Measurements from ENCODE around the gene MANBA. TPM values are rescaled to one million over a fixed set of nuclear protein-coding genes. Genes with fewer than 3 reads are reported as not detected.

Gene MANBA
- total and polyA plus RNA-seq, 2 of the 13 experiments (the other 11 are each of a cell fraction or from before 2014, with no cell fraction given) = 11.7 to 33.3 TPM

- no peak for TF ChIP-seq ZNF841 (CRISPR knock-in tag; IDR thresholded peaks at IDR 0.05; ENCODE audit: borderline replicate concordance)
- TF ChIP-seq ZNF20 (CRISPR knock-in tag; IDR thresholded peaks at IDR 0.05) = no peak
- TF ChIP-seq, protein P1, sequence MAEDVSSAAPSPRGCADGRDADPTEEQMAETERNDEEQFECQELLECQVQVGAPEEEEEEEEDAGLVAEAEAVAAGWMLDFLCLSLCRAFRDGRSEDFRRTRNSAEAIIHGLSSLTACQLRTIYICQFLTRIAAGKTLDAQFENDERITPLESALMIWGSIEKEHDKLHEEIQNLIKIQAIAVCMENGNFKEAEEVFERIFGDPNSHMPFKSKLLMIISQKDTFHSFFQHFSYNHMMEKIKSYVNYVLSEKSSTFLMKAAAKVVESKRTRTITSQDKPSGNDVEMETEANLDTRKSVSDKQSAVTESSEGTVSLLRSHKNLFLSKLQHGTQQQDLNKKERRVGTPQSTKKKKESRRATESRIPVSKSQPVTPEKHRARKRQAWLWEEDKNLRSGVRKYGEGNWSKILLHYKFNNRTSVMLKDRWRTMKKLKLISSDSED (CRISPR knock-in tag; IDR thresholded peaks at IDR 0.05) = no peak
- no peak for TF ChIP-seq MATR3 (CRISPR knock-in tag; IDR thresholded peaks at IDR 0.05)
- TF ChIP-seq IRF2 (CRISPR knock-in tag; IDR thresholded peaks at IDR 0.05) = no peak
- TF ChIP-seq ZSCAN25 (CRISPR knock-in tag; IDR thresholded peaks at IDR 0.05) = no peak
- no peak for TF ChIP-seq KLF15 (CRISPR knock-in tag; IDR thresholded peaks at IDR 0.05; ENCODE audit: borderline replicate concordance)
- TF ChIP-seq MBNL3 (CRISPR knock-in tag; conservative IDR thresholded peaks at IDR 0.05) = no peak
- no peak for TF ChIP-seq SKI (IDR thresholded peaks at IDR 0.05; ENCODE audit: partially characterized antibody)
- TF ChIP-seq, protein P2, sequence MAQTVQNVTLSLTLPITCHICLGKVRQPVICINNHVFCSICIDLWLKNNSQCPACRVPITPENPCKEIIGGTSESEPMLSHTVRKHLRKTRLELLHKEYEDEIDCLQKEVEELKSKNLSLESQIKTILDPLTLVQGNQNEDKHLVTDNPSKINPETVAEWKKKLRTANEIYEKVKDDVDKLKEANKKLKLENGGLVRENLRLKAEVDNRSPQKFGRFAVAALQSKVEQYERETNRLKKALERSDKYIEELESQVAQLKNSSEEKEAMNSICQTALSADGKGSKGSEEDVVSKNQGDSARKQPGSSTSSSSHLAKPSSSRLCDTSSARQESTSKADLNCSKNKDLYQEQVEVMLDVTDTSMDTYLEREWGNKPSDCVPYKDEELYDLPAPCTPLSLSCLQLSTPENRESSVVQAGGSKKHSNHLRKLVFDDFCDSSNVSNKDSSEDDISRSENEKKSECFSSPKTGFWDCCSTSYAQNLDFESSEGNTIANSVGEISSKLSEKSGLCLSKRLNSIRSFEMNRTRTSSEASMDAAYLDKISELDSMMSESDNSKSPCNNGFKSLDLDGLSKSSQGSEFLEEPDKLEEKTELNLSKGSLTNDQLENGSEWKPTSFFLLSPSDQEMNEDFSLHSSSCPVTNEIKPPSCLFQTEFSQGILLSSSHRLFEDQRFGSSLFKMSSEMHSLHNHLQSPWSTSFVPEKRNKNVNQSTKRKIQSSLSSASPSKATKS (CRISPR knock-in tag; IDR thresholded peaks at IDR 0.05) = no peak
- TF ChIP-seq, protein P3, sequence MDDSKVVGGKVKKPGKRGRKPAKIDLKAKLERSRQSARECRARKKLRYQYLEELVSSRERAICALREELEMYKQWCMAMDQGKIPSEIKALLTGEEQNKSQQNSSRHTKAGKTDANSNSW (CRISPR knock-in tag; IDR thresholded peaks at IDR 0.05; ENCODE audit: borderline replicate concordance) = no peak
- no peak for TF ChIP-seq YEATS4 (CRISPR knock-in tag; IDR thresholded peaks at IDR 0.05; ENCODE audit: borderline replicate concordance)
- TF ChIP-seq, protein P4, sequence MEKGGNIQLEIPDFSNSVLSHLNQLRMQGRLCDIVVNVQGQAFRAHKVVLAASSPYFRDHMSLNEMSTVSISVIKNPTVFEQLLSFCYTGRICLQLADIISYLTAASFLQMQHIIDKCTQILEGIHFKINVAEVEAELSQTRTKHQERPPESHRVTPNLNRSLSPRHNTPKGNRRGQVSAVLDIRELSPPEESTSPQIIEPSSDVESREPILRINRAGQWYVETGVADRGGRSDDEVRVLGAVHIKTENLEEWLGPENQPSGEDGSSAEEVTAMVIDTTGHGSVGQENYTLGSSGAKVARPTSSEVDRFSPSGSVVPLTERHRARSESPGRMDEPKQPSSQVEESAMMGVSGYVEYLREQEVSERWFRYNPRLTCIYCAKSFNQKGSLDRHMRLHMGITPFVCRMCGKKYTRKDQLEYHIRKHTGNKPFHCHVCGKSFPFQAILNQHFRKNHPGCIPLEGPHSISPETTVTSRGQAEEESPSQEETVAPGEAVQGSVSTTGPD (CRISPR knock-in tag; IDR thresholded peaks at IDR 0.05) = no peak
- TF ChIP-seq FOXA1 (IDR thresholded peaks at IDR 0.05) = no peak
- TF ChIP-seq FOXA1 (CRISPR knock-in tag; IDR thresholded peaks at IDR 0.05) = 0 out of 2 replicates have a peak, but pooled peaks have one; percentile 47
- TF ChIP-seq ZNF432 (CRISPR knock-in tag; IDR thresholded peaks at IDR 0.05; ENCODE audit: borderline replicate concordance) = no peak
- TF ChIP-seq U2AF1 (optimal IDR thresholded peaks at IDR 0.05; ENCODE audit: low read depth, low read length) = no peak
- no peak for TF ChIP-seq ZBTB8A (CRISPR knock-in tag; IDR thresholded peaks at IDR 0.05; ENCODE audit: borderline replicate concordance, low read depth)
- TF ChIP-seq ZNF816 (CRISPR knock-in tag; IDR thresholded peaks at IDR 0.05; ENCODE audit: borderline replicate concordance) = no peak
- TF ChIP-seq ZNF777 (CRISPR knock-in tag; IDR thresholded peaks at IDR 0.05) = no peak
- TF ChIP-seq JUN (CRISPR knock-in tag; IDR thresholded peaks at IDR 0.05) = peak; percentile 98
- TF ChIP-seq ZNF234 (CRISPR knock-in tag; conservative IDR thresholded peaks at IDR 0.05) = no peak
- TF ChIP-seq MEF2D (CRISPR knock-in tag; IDR thresholded peaks at IDR 0.05) = no peak
- no peak for TF ChIP-seq RFX3 (CRISPR knock-in tag; IDR thresholded peaks at IDR 0.05)
- TF ChIP-seq TFAP4 (IDR thresholded peaks at IDR 0.05; ENCODE audit: borderline replicate concordance, low read depth) = no peak; the same call in 1 of the 2 replicates
- TF ChIP-seq ZNF652 (CRISPR knock-in tag; IDR thresholded peaks at IDR 0.05; ENCODE audit: borderline replicate concordance, low read depth) = no peak
Measured at GRCh38 chr4:102620697-102621497, 139.9 kb downstream of the MANBA start (continued).
